ENCODE results near the gene PSMB1. TPM values are rescaled to one million over a fixed set of nuclear protein-coding genes. Genes with fewer than 3 reads are reported as not detected.

Gene PSMB1
- total RNA-seq, 1 donor = 208 TPM

GRCh38 chr6:170500955-170501590 lies 52.0 kb downstream of the PSMB1 start:
- Histone ChIP-seq H3K27me3 (ENCODE audit: insufficient read depth, low read length) (peaks cover 2% of the 10 kb centered on the region), H3K9me3 (ENCODE audit: low read depth, low read length) (no peaks in the 10 kb centered on the region), H3K4me1 (ENCODE audit: insufficient read depth, low read length) (no peaks in the 10 kb centered on the region), H3K4me3 (ENCODE audit: low read length) (no peak overlapping the region)

- no peaks in the 10 kb centered on the region for H3K9me3 ChIP-seq (ENCODE audit: low read depth, low read length)
- H3K4me1 ChIP-seq (ENCODE audit: insufficient read depth, low read length) = no peaks in the 10 kb centered on the region
- H3K27me3 ChIP-seq (ENCODE audit: insufficient read depth, low read length) = peaks cover 2% of the 10 kb centered on the region
- H3K4me3 ChIP-seq (ENCODE audit: low read length) = no peak overlapping the region
Observed at GRCh38 chr6:170497841-170498301, 55.2 kb downstream of the PSMB1 start.

GRCh38 chr6:170493354-170493753 lies 59.8 kb downstream of the PSMB1 start:
- H3K4me3 ChIP-seq (ENCODE audit: low read length) = no peak overlapping the region
- no peaks in the 10 kb centered on the region for H3K4me1 ChIP-seq (ENCODE audit: insufficient read depth, low read length)
- H3K27me3 ChIP-seq (ENCODE audit: insufficient read depth, low read length) = no peaks in the 10 kb centered on the region
- no peaks in the 10 kb centered on the region for H3K9me3 ChIP-seq (ENCODE audit: low read depth, low read length)

- no peaks in the 10 kb centered on the region for H3K4me1 ChIP-seq (ENCODE audit: insufficient read depth, low read length)
- H3K9me3 ChIP-seq (ENCODE audit: low read depth, low read length) = no peaks in the 10 kb centered on the region
- no peak overlapping the region for H3K4me3 ChIP-seq (ENCODE audit: low read length)
- no peaks in the 10 kb centered on the region for H3K27me3 ChIP-seq (ENCODE audit: insufficient read depth, low read length)
Observed at GRCh38 chr6:170490259-170490658, 62.8 kb downstream of the PSMB1 start.

GRCh38 chr6:170489836-170490235 lies 63.3 kb downstream of the PSMB1 start:
- H3K4me3 ChIP-seq (ENCODE audit: low read length) = no peak overlapping the region
- H3K9me3 ChIP-seq (ENCODE audit: low read depth, low read length) = no peaks in the 10 kb centered on the region
- no peaks in the 10 kb centered on the region for H3K27me3 ChIP-seq (ENCODE audit: insufficient read depth, low read length)
- H3K4me1 ChIP-seq (ENCODE audit: insufficient read depth, low read length) = no peaks in the 10 kb centered on the region

GRCh38 chr6:170487707-170488329 lies 65.3 kb downstream of the PSMB1 start:
- Histone ChIP-seq H3K27me3 (ENCODE audit: insufficient read depth, low read length) (no peaks in the 10 kb centered on the region), H3K4me3 (ENCODE audit: low read length) (no peak overlapping the region), H3K4me1 (ENCODE audit: insufficient read depth, low read length) (no peaks in the 10 kb centered on the region), H3K9me3 (ENCODE audit: low read depth, low read length) (no peaks in the 10 kb centered on the region)

GRCh38 chr6:170485159-170485558 lies 67.9 kb downstream of the PSMB1 start:
- Histone ChIP-seq H3K9me3 (ENCODE audit: low read depth, low read length) (no peaks in the 10 kb centered on the region), H3K27me3 (ENCODE audit: insufficient read depth, low read length) (no peaks in the 10 kb centered on the region), H3K4me3 (ENCODE audit: low read length) (no peak overlapping the region), H3K4me1 (ENCODE audit: insufficient read depth, low read length) (no peaks in the 10 kb centered on the region)

Other genes with a start within 250 kb of the PSMB1 start
- 18.7 TPM for gene FAM120B, start 246.5 kb downstream of the PSMB1 start, total RNA-seq
- 5.8 TPM for gene TBP, start 1.1 kb upstream of the PSMB1 start, total RNA-seq
- gene PDCD2, start 31.3 kb upstream of the PSMB1 start, total RNA-seq = 50.6 TPM